Skin of body (tissue), 2 donors: ENCODE measurements around the gene TXNDC8. TPM values are rescaled to one million over a fixed set of nuclear protein-coding genes. Genes with fewer than 3 reads are reported as not detected.

ENCODE experiments used
- DNase-seq: peaks from one replicate; lab custom pipeline; 2025; lab: John Stamatoyannopoulos, UW
- total RNA-seq: library from RNA; depleted of rRNA; stranded (reverse); fragments of >200 nt; gene quantifications from one replicate; pipeline ENCODE4 v1.2.3, GENCODE V29; 2014

TXNDC8 gene
- total RNA-seq, 1 donor from 2014 or later: not detected

GRCh38 chr9:110282018-110282738 lies 55.5 kb downstream of the TXNDC8 start:
- DNase-seq: no peak

DNA sequence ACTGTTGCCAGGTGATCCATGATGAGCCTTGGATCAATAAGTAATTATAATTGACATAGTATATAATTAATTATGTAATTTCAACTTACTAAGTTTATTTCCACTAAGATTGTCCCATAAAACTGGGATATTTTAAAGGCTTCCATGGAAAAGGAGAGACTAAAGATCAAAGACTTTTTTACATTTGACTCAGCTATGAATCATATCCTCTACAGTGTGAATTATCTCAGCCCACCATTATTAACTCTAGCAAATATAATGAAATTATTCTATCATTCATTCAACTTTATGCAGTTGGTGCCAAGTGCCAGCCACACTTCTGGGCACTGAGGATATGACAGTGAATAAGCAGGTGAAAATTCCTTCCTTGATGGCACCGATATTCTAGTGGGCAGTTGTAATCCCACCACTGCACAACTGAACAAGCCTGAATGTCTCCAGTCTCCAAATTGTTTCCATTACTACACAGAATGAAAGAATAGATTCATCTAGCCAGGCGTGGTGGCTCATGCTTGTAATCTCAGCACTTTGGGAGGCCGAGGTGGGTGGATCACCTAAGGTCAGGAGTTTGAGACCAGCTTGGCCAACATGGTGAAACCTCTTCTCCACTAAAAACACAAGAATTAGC lies 59.5 kb downstream of the TXNDC8 start:
- no peak for DNase-seq

GRCh38 chr9:110276781-110277180 lies 60.9 kb downstream of the TXNDC8 start:
- DNase-seq: peak; percentile 70

- DNase-seq: no peak
These were observed 67.3 kb downstream of the TXNDC8 start for GRCh38 chr9:110270211-110270995.

- DNase-seq: no peak
These were observed 70.9 kb downstream of the TXNDC8 start for GRCh38 chr9:110266795-110267194.

DNA sequence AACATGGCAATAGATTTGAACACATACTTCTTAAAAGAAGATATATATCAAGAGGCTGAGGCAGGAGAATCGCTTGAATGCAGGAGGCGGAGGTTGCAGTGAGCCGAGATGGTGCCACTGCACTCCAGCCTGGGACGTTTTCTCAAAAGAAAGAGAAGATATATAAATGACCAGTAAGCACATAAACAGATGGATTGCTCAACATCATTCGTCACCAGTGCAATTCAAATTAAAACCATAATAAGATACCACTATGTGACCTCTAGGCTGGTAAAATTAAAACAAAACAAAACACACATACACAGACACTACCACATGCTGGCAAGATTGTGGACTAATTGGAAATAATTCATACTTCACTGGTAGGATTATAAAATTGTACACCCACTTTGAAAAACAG lies 76.0 kb downstream of the TXNDC8 start:
- DNase-seq: no peak

DNA sequence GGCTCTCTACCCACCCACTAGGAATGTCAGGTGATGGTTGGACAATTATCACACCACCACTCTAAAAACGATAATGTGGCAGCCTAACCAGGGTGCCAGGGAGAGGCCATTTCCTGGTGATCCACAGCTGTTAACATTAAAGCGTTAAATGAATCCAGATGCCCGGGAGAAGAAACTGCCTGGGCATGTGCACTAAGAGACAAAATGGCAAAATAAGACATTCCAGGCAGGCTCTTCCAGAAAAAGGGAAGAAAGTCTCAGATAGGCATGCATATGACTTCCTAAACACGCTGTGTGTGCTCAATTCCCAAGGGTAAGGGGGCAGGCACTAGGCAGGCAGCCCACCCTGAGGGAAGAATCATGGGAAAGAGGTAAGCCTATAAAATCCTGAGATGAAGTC lies 76.8 kb downstream of the TXNDC8 start:
- DNase-seq: no peak

DNA sequence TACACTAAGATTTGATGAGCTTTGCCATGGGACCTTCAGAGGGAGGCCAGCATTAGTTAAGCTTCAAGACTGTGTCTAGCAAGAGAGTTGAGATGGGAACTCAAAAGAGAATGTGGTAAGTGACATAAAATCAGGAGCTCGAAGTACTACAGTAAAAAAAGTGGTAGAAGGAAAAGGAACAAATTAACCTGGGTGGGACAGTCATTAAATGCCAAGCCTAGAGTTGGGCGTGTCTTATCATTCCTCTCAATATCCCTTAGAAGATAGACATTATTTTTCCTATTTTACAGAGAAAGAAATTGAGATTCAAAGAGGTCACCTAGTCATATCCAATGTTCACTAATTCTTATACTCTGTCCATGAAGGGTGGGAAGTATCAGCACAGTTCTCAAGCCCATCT lies 78.1 kb downstream of the TXNDC8 start:
- DNase-seq: no peak

- DNase-seq: no peak
These were observed 79.0 kb downstream of the TXNDC8 start for GRCh38 chr9:110258690-110259091.

DNA sequence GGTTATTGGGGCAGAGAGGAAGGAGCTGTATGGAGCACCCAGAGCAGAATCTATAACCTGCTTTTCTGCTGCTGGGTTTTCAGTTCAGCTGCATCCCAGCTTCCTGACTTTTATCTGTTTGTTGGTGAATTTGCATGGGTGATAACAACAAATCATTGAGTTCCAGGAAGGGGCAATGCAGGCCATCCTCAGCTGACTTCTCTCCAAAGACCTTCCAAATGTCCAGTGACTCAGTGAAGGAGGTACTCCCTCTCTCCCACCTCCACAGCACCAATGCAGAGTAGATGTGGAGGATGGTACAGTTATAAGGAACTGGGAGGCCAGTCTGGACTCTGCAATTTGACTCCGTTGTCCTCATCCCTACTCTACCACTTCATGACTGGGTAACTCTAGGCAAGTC lies 79.7 kb downstream of the TXNDC8 start:
- no peak for DNase-seq

DNA sequence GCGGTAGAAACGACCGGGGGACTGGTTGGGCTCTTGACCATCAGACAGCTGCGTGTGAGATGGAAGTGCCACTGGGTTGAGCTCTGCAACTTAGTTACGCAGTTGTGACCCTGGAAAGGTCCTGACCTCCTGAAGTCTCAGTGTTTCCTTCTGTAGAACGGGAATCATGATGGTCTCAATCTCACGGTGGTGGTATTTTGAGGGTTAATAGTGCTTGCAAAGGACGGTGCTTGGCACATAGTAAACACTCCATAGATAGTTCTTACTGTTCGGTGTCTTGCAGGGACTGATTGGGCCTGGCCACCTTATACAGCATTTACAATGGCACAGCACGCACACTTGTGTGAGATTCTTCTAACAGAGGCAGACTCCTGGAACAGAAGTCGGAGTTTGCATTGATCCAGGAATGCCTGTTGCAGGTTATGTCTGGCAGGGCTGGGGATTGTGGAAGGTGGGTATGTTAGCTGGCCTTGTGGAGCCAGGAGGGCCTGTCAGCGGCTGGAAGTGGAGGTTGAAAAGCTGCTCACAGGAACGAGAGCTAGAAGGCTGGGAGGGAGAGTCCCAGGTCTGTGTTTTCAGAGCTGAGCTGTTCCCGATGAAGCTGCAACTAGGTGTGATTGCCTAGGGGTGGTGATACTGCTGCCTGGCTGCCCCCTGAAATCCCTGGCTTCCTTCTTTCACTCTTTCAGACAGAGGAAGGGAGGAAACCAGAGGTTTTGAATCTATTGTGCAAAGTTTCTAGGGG lies 80.4 kb downstream of the TXNDC8 start:
- DNase-seq: peak; percentile 54

DNA sequence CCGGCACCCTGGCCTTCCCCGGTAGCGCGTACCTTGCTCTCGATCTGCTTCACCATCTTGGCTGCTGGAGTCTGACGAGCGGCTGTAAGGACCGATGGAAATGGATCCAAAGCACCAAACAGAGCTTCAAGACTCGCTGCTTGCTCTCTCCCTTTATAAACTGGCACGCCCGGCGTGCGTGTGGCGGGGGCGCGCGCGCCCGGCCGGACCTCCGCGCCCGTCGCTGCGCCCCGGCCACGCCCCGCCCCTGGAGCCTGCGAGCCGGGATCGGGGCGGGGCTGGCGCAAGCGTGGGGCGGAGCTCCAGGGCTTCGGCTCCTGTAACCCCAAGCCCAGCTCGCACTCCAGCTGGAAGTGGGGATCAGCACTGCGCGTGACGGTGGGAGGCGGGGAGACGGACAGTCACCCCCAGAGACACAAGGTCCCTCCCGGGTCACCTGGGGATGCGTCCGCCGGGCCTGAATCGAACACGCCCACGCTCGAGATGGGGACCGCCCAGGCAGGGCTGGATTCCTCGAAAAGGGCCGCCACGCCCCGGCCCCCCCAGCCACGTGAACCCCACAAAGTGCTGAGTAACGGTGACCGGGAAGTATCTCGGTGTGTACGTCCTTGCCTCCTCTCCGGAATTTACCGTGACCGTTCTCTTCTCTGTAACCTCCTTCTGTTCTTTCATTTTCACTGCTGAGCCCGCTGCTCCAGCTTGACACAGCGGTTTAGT lies 81.1 kb downstream of the TXNDC8 start, which contains the start of gene TXN:
TSS of gene TXN (minus strand) at position 128 of the 717 bp plus-strand sequence. CDS start at position 56, 72 bp downstream.
- peak; percentile 84 for DNase-seq

DNA sequence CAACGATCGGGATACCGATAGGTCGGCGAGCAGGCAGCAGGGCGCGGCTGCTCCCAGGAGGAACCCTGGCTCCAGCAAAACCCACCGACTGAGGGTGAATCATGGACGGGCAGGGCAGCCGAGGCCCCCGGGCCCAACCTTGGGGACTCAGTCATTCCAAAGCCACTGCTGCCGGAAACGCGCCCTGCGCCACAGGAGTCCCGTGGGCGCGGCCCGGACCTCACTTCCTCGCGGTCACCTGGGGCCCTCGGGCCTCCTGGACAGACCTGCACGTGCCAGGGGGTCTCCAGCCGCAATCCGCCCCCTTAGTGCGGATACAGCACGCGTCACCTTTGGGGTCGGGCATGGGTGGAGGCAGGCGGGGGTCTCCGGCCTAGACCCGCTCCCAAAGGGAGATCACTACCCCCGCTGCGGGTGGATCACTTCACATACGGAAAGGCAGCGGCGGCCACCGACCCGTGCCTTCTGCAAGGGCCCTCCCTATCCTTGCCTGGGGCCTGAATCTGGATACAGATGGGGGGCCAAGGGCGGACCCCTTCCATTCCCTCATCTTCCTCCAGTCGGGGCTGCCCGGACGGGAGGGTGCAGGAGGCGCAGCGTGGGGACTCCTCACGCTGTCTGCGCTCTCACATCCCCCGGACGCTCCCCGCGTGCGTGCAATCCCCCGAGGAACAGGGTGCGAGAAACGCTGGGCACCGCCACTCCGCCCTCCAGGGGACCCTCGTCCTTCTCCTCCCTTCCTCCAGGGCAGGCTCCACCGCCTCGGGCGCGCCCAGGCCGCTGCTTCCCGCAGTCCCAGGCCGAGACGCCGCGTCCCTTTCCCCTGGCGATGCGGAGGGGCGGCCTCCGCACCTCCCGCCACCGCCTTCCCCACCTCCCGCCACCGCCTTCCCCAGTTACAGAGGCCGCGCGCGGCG lies 81.9 kb downstream of the TXNDC8 start:
- no peak for DNase-seq

- peak; percentile 35 for DNase-seq
These were observed 82.6 kb downstream of the TXNDC8 start for GRCh38 chr9:110255034-110255462.

GRCh38 chr9:110254500-110254899 lies 83.2 kb downstream of the TXNDC8 start:
- no peak for DNase-seq
